Measurements from ENCODE around the gene CERCAM. TPM values are rescaled to one million over a fixed set of nuclear protein-coding genes. Genes with fewer than 3 reads are reported as not detected.

The CERCAM gene

GRCh38 chr9:128484686-128485413 lies 64.2 kb downstream of the CERCAM start:
- DNase-seq (ENCODE audit: low read depth in 1 of 2, low spot score in 1 of 2) = no peak
- Histone ChIP-seq H3K27me3 (ENCODE audit: insufficient read depth, poor library complexity, severe bottlenecking) (no peaks in the 10 kb centered on the region), H3K27ac (replicated peaks) (no peak overlapping the region), H3K4me3 (replicated peaks; ENCODE audit: insufficient read depth, low read length) (no peak overlapping the region)
- TF ChIP-seq GABPA (IDR thresholded peaks at IDR 0.05; ENCODE audit: low read depth) (no peak), SPI1 (IDR thresholded peaks at IDR 0.05; ENCODE audit: borderline replicate concordance, low read depth) (no peak), CTCF (IDR thresholded peaks at IDR 0.05; ENCODE audit: insufficient read depth, low read length) (no peak), POLR2AphosphoS5 (IDR thresholded peaks at IDR 0.05; ENCODE audit: low read depth) (no peak), REST (IDR thresholded peaks at IDR 0.05; ENCODE audit: insufficient replicate concordance, low read depth) (no peak)

- DNase-seq (ENCODE audit: low read depth in 1 of 2, low spot score in 1 of 2) = no peak
- H3K4me3 ChIP-seq (replicated peaks; ENCODE audit: insufficient read depth, low read length) = no peak overlapping the region
- no peak overlapping the region for H3K27ac ChIP-seq (replicated peaks)
- no peaks in the 10 kb centered on the region for H3K27me3 ChIP-seq (ENCODE audit: insufficient read depth, poor library complexity, severe bottlenecking)
- no peak for TF ChIP-seq POLR2AphosphoS5 (IDR thresholded peaks at IDR 0.05; ENCODE audit: low read depth)
- TF ChIP-seq GABPA (IDR thresholded peaks at IDR 0.05; ENCODE audit: low read depth) = no peak
- TF ChIP-seq SPI1 (IDR thresholded peaks at IDR 0.05; ENCODE audit: borderline replicate concordance, low read depth) = no peak
Observed at GRCh38 chr9:128485414-128485855, 64.8 kb downstream of the CERCAM start.

GRCh38 chr9:128486201-128486600 lies 65.5 kb downstream of the CERCAM start:
- TF ChIP-seq CTCF (IDR thresholded peaks at IDR 0.05; ENCODE audit: insufficient read depth, low read length) (no peak), GABPA (IDR thresholded peaks at IDR 0.05; ENCODE audit: low read depth) (no peak), SPI1 (IDR thresholded peaks at IDR 0.05; ENCODE audit: borderline replicate concordance, low read depth) (no peak), REST (IDR thresholded peaks at IDR 0.05; ENCODE audit: insufficient replicate concordance, low read depth) (no peak), POLR2AphosphoS5 (IDR thresholded peaks at IDR 0.05; ENCODE audit: low read depth) (no peak)
- H3K27ac ChIP-seq (replicated peaks) = no peak overlapping the region
- no peak overlapping the region for H3K4me3 ChIP-seq (replicated peaks; ENCODE audit: insufficient read depth, low read length)
- H3K27me3 ChIP-seq (ENCODE audit: insufficient read depth, poor library complexity, severe bottlenecking) = no peaks in the 10 kb centered on the region
- no peak for DNase-seq (ENCODE audit: low read depth in 1 of 2, low spot score in 1 of 2)

Small RNAs within 50 kb of the gene (microRNA-seq; reads per million reads assigned to microRNA genes)
- not detected for gene MIR219B

Measured in HL-60 (cell line).